GM12878 (cell line): ENCODE results near the gene TAF3.

Experiments used
- CTCF ChIP-seq, 3 experiments: IDR thresholded peaks in 2 of 3; conservative IDR thresholded peaks in 1 of 3; 2 replicates each; pipeline ENCODE4 v1.5.1; 2011; ENCODE audit warnings: low read depth in 3 of 3, low read length in 3 of 3, mild to moderate bottlenecking in 3 of 3, control low read depth in 2 of 3, moderate library complexity in 2 of 3, inconsistent platforms in 1 of 3, mixed read lengths in 1 of 3; ENCODE audit not compliant: control insufficient read depth in 2 of 3, insufficient read depth in 1 of 3; ENCODE audit errors: extremely low read depth in 1 of 3
- EZH2 ChIP-seq: IDR thresholded peaks from 2 replicates; pipeline ENCODE4 v1.6.1; 2012; ENCODE audit warnings: low read depth, mild to moderate bottlenecking, control low read depth, inconsistent platforms, low read length, borderline replicate concordance; ENCODE audit not compliant: control insufficient read depth
- MEF2A ChIP-seq: IDR thresholded peaks from 2 replicates; pipeline ENCODE4 v1.6.1; 2011; ENCODE audit warnings: low read depth, mild to moderate bottlenecking, low read length, moderate library complexity; ENCODE audit not compliant: insufficient read depth
- NKRF ChIP-seq: fragments of 450-650 bp; conservative IDR thresholded peaks from 2 replicates; pipeline ENCODE4 v1.6.1; 2017; ENCODE audit warnings: mild to moderate bottlenecking, moderate library complexity
- SRF ChIP-seq, 2 experiments: IDR thresholded peaks; 2 replicates each; pipeline ENCODE4 v1.6.1; 2011; ENCODE audit warnings: low read depth in 2 of 2, low read length in 2 of 2, mild to moderate bottlenecking in 1 of 2, moderate library complexity in 1 of 2

GRCh38 chr10:7861509-7862120, 43.3 kb downstream of the TAF3 start:
- TF ChIP-seq MEF2A (no peak), SRF (IDR thresholded peaks at IDR 0.05; ENCODE audit: low read depth in 2 of 2, low read length in 2 of 2) (no peak), NKRF (no peak), CTCF (IDR thresholded peaks at IDR 0.05 in 2 of 3, conservative IDR thresholded peaks at IDR 0.05 in 1 of 3; ENCODE audit: control insufficient read depth in 2 of 3, extremely low read depth in 1 of 3, insufficient read depth in 1 of 3, low read depth in 3 of 3, low read length in 3 of 3) (no peak), EZH2 (no peak)
